Right atrium auricular region (tissue), 2 donors: Measurements from ENCODE around the gene CLN3. TPM values are rescaled to one million over a fixed set of nuclear protein-coding genes. Genes with fewer than 3 reads are reported as not detected.
A peak's percentile ranks its signal among the peaks of the same experiment; 100 is the strongest.

Experiments used
- DNase-seq: peaks from one replicate; pipeline ENCODE4 v3.0.0-alpha.2; 2019; ENCODE audit warnings: low spot score
- H3K27ac ChIP-seq, 2 donors: fragments of 200-600 bp; sonication (generic); 1 replicate in 1 of 2; 2 replicates in 1 of 2; pipeline ENCODE4 v1.5.1; 2016 to 2019
- H3K27me3 ChIP-seq, 2 donors: fragments of 200-600 bp; sonication (generic); one replicate each; pipeline versions ENCODE4 v1.5.1 to v1.6.0; 2017 to 2019
- H3K36me3 ChIP-seq: fragments of 200-600 bp; sonication (generic); one replicate; pipeline ENCODE4 v1.5.1; 2016
- H3K4me1 ChIP-seq, 2 donors: fragments of 200-600 bp; sonication (generic); one replicate each; pipeline versions ENCODE4 v1.5.1 to v1.6.0; 2017 to 2019
- H3K4me3 ChIP-seq, 2 donors: fragments of 200-600 bp; sonication (generic); 1 replicate in 1 of 2; 2 replicates in 1 of 2; pipeline ENCODE4 v1.5.1; 2017 to 2019; ENCODE audit warnings: mild to moderate bottlenecking in 1 of 2, moderate library complexity in 1 of 2
- H3K9me3 ChIP-seq, 2 donors: fragments of 200-600 bp; sonication (generic); one replicate each; pipeline ENCODE4 v1.5.1; 2019
- total RNA-seq, 2 donors: library from RNA; depleted of rRNA; stranded (reverse); fragments of >200 nt; gene quantifications; one replicate each; pipeline ENCODE4 v1.1.0, GENCODE V29; 2016
- TF ChIP-seq, protein P1 (sequence below), 2 donors: fragments of 200-600 bp; sonication (generic); IDR thresholded peaks; one replicate each; pipeline ENCODE4 v1.5.1; 2019; ENCODE audit warnings: antibody characterized with exemption in 2 of 2

The CLN3 gene
- total RNA-seq, 2 donors from 2014 or later: 16.5 to 16.9 TPM

DNA sequence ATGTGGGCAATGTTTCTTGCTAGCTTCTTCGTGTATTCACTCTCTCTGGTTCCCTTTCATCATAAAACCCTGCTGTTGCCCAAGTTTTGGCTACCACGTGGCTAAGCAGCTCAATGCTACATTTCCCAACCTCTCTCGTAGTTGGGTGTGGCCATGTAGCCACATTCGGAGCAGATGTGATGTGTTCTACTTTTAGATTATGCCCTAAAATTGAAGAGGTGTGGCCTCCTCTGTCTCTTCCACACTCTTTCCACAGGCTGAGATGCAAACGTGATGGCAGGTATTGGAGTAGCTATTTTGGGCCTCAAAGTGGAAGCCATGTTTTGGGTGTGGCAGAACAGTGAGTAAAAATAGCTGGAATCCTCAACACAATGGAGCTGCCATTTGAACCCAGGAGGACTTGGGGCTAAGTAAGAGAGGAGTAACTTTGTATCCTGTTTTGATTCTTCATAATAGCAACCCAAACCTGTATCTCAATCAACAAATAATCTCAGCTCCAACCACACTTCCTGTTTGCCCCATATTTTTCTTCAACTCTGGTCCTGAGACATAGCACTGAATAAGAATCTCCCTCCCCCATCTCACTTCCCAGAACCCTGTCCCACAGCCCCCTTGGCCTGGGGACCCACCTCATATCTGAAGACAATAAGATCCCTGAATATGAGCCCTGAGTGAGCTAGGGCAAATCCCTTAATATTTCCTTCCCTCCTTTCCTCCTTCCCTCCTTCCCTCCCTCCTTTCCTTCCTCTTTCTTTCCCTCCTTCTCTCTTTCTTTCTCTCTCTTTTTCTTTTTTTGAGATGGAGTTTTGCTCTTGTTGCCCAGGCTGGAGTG lies 42.9 kb upstream of the CLN3 start:
- H3K4me1 ChIP-seq: peaks cover 0 to 42% of the 10 kb centered on the region in 2 donors
- H3K27me3 ChIP-seq: no peaks in the 10 kb centered on the region
- TF ChIP-seq, protein P1, sequence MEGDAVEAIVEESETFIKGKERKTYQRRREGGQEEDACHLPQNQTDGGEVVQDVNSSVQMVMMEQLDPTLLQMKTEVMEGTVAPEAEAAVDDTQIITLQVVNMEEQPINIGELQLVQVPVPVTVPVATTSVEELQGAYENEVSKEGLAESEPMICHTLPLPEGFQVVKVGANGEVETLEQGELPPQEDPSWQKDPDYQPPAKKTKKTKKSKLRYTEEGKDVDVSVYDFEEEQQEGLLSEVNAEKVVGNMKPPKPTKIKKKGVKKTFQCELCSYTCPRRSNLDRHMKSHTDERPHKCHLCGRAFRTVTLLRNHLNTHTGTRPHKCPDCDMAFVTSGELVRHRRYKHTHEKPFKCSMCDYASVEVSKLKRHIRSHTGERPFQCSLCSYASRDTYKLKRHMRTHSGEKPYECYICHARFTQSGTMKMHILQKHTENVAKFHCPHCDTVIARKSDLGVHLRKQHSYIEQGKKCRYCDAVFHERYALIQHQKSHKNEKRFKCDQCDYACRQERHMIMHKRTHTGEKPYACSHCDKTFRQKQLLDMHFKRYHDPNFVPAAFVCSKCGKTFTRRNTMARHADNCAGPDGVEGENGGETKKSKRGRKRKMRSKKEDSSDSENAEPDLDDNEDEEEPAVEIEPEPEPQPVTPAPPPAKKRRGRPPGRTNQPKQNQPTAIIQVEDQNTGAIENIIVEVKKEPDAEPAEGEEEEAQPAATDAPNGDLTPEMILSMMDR (IDR thresholded peaks at IDR 0.05): no peak
- no peaks in the 10 kb centered on the region for H3K9me3 ChIP-seq
- peaks cover 21% of the 10 kb centered on the region for H3K36me3 ChIP-seq
- peak; percentile 87 for DNase-seq
- no peak overlapping the region for H3K4me3 ChIP-seq
- peak overlapping the region in 1 of 2 donors; percentile 68 for H3K27ac ChIP-seq

- TF ChIP-seq, protein P1 (IDR thresholded peaks at IDR 0.05): no peak
- Histone ChIP-seq H3K27ac (peak overlapping the region; percentile 34 to 68), H3K4me3 (no peak overlapping the region), H3K9me3 (no peaks in the 10 kb centered on the region), H3K36me3 (peaks cover 21% of the 10 kb centered on the region), H3K27me3 (no peaks in the 10 kb centered on the region), H3K4me1 (peaks cover 0 to 31% of the 10 kb centered on the region in 2 donors)
- no peak for DNase-seq
Observed at GRCh38 chr16:28532940-28533647, 41.2 kb upstream of the CLN3 start.

DNA sequence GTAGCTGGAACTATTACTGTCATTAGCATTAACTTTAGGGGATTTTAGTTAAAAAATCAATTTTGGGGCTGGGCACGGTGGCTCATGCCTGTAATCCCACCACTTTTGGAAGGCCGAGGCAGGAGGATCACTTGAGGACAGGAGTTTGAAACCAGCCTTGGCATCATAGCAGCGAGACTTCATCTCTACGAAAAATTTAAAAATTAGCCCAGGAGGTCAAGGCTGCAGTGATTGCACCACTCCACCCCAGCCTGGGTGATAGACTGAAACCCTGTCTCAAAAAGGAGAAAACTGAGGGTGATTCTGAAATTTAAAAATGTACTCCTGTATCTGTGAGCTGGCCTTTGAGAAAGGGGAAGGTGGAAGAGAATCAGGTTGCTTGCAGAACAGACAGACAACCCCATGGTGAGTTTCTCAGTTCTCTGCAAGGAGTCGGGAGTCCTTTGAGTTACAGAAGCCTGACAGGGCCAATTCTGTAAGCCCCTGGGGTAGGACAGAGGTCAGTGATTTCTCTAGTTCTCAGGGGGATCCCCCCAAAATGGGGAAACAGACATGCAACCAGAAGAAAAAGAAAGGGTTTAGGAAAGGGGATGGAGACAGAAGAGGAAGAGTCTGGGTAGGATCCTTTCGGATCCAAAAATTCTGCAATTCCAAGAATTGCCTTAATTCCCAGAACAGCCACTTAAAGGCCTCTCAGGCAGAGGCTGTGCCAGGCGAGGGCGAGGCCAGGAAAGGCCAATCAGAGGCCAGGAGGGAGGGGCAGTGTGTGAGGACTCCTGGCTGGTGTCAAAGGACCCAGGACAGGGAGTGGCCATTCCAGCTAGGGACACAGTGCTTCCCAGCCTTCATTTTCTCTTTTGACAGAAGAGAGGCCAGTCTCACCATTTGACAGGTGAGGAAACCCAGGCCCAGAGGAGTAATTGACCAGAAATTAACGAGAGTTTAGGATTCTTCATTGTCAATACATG lies 40.2 kb upstream of the CLN3 start:
- H3K4me1 ChIP-seq: peaks cover 0 to 21% of the 10 kb centered on the region in 2 donors

DNA sequence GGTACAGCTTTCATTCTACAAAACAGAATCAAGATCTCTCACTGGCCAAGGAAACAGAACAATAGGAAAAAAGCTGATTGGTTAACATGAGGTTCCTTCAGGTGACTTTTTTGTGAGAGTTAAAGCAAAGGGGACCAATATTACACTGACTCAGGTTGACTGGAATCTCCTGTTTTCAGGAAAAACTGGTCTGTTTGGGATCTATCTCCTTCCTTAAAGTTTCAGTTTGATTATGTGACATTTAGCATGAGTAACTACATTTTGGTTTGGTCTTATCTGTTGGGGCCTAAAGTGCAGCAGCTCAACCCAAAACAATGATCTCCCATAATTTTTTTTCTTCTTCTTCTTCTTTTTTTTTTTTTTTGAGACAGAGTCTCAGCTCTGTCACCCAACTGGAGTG lies 37.2 kb upstream of the CLN3 start:
- no peak for DNase-seq
- Histone ChIP-seq H3K36me3 (no peaks in the 10 kb centered on the region), H3K4me1 (peaks cover 0 to 12% of the 10 kb centered on the region in 2 donors), H3K27me3 (no peaks in the 10 kb centered on the region), H3K9me3 (no peaks in the 10 kb centered on the region), H3K4me3 (no peak overlapping the region), H3K27ac (no peak overlapping the region)
- TF ChIP-seq, protein P1 (IDR thresholded peaks at IDR 0.05): no peak

More for the DNA sequence above, 40.2 kb upstream of the CLN3 start:
- Histone ChIP-seq H3K27me3 (no peaks in the 10 kb centered on the region), H3K36me3 (peaks cover 17% of the 10 kb centered on the region), H3K4me3 (no peak overlapping the region), H3K27ac (peak overlapping the region; percentile 34 to 68), H3K9me3 (no peaks in the 10 kb centered on the region)
- DNase-seq: peak; percentile 91
- TF ChIP-seq, protein P1 (IDR thresholded peaks at IDR 0.05): no peak

DNA sequence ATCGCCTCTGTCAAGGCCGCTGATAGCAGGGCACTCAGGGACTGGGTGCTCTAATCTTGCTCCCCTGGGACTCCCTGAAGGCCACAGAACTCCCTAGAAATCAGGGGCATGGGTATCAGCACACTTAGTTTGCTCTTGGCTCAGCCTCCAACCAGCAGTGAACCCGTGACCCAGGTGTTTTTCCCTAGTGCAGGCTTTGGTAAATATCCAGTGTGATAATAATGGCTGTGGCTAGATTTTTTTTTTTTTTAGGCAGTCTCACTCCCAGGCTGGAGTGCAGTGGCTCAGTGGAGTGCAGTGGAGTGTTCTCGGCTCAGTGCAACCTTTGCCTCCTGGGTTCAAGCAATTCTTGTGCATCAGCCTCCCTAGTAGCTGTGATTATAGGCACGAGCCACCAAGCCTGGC lies 36.6 kb upstream of the CLN3 start:
- Histone ChIP-seq H3K27ac (no peak overlapping the region), H3K4me3 (no peak overlapping the region), H3K36me3 (no peaks in the 10 kb centered on the region), H3K9me3 (no peaks in the 10 kb centered on the region), H3K4me1 (peaks cover 0 to 12% of the 10 kb centered on the region in 2 donors), H3K27me3 (no peaks in the 10 kb centered on the region)
- TF ChIP-seq, protein P1 (IDR thresholded peaks at IDR 0.05): no peak
- no peak for DNase-seq
